Renal cortex interstitium (tissue), 11 donors: Measurements from ENCODE around the gene RASA3. TPM values are rescaled to one million over a fixed set of nuclear protein-coding genes. Genes with fewer than 3 reads are reported as not detected.
"Not testable (repeated sequence)": the region's sequence is repeated elsewhere in the genome, so short reads cannot be mapped to it uniquely, and the experiment has no call there.

ENCODE experiments used
- DNase-seq, 11 donors: peaks; one replicate each; pipeline ENCODE4 v3.0.0-alpha.2; 2013; ENCODE audit warnings: low read depth in 9 of 11, low spot score in 4 of 11; ENCODE audit errors: extremely low read depth in 1 of 11
- polyA plus RNA-seq, 3 donors: library from polyadenylated mRNA; unstranded; fragments of 120-200 nt; gene quantifications; one replicate each; pipeline ENCODE4 v1.2.1, GENCODE V29; 2013; ENCODE audit not compliant: insufficient read length in 3 of 3

Gene RASA3
- polyA plus RNA-seq, 3 donors = 11.0 to 14.2 (median 12.5) TPM

GRCh38 chr13:114077099-114077932 is 55.1 kb downstream of the RASA3 start:
- DNase-seq = no peak

- DNase-seq = no peak
These were observed 55.9 kb downstream of the RASA3 start for GRCh38 chr13:114076329-114077090.

- DNase-seq = not testable (repeated sequence)
These were observed 56.6 kb downstream of the RASA3 start for GRCh38 chr13:114075811-114076210.

GRCh38 chr13:114074671-114075315 is 57.6 kb downstream of the RASA3 start:
- DNase-seq = no peak

- no peak for DNase-seq
These were observed 58.4 kb downstream of the RASA3 start for GRCh38 chr13:114073881-114074612.

GRCh38 chr13:114072421-114072820 is 60.0 kb downstream of the RASA3 start:
- DNase-seq = no peak

- DNase-seq = no peak
These were observed 60.4 kb downstream of the RASA3 start for GRCh38 chr13:114071991-114072390.

GRCh38 chr13:114071410-114071809 is 61.0 kb downstream of the RASA3 start:
- DNase-seq = no peak

- DNase-seq = no peak
These were observed 62.2 kb downstream of the RASA3 start for GRCh38 chr13:114070098-114070799.

- DNase-seq = no peak
These were observed 62.9 kb downstream of the RASA3 start for GRCh38 chr13:114069376-114070097.

- DNase-seq = no peak
These were observed 63.6 kb downstream of the RASA3 start for GRCh38 chr13:114068656-114069318.

- no peak for DNase-seq
These were observed 64.4 kb downstream of the RASA3 start for GRCh38 chr13:114067886-114068651.

- DNase-seq = no peak
These were observed 65.0 kb downstream of the RASA3 start for GRCh38 chr13:114067381-114067885.

GRCh38 chr13:114066956-114067355 is 65.5 kb downstream of the RASA3 start:
- no peak for DNase-seq

GRCh38 chr13:114065926-114066774 is 66.3 kb downstream of the RASA3 start:
- DNase-seq = no peak
